Neural cell (in vitro differentiated cells): ENCODE results near the gene RIMS1. TPM values are rescaled to one million over a fixed set of nuclear protein-coding genes. Genes with fewer than 3 reads are reported as not detected.

Experiments
- H2AFZ ChIP-seq: fragments of 200-600, 300-800 bp; sonication (generic), shearing (Covaris generic); 2 replicates; pipeline ENCODE4 v1.6.0; 2014; ENCODE audit warnings: low read depth, mild to moderate bottlenecking, antibody characterized with exemption, low read length, moderate library complexity
- H3F3A ChIP-seq: fragments of 200-600 bp; shearing (Covaris generic); 2 replicates; pipeline ENCODE4 v1.6.1; 2016; ENCODE audit warnings: mild to moderate bottlenecking, moderate library complexity, mixed read lengths, antibody characterized with exemption, low read length; ENCODE audit not compliant: insufficient read depth, poor library complexity, severe bottlenecking
- H3K27ac ChIP-seq: fragments of 200-600, 300-800 bp; sonication (generic), shearing (Covaris generic); 2 replicates; pipeline ENCODE4 v1.5.1; 2014; ENCODE audit warnings: mild to moderate bottlenecking, low read length, moderate library complexity
- H3K27me3 ChIP-seq: fragments of 300-800, 200-600 bp; sonication (generic), shearing (Covaris generic); 2 replicates; pipeline ENCODE4 v1.6.0; 2014; ENCODE audit warnings: mild to moderate bottlenecking, low read depth, low read length, moderate library complexity; ENCODE audit not compliant: insufficient read depth
- H3K36me3 ChIP-seq: fragments of 300-800, 200-600 bp; sonication (generic), shearing (Covaris generic); 2 replicates; pipeline ENCODE4 v1.5.1; 2014; ENCODE audit warnings: mild to moderate bottlenecking, antibody characterized with exemption, low read length, moderate library complexity; ENCODE audit not compliant: insufficient read depth
- H3K4me2 ChIP-seq: fragments of 300-800, 200-600 bp; sonication (generic), shearing (Covaris generic); 2 replicates; pipeline ENCODE4 v1.6.0; 2014; ENCODE audit warnings: mild to moderate bottlenecking, low read length
- H3K4me3 ChIP-seq: fragments of 300-800, 200-600 bp; sonication (generic), shearing (Covaris generic); 2 replicates; pipeline ENCODE4 v1.5.1; 2014; ENCODE audit warnings: mild to moderate bottlenecking, low read length, moderate library complexity
- H3K79me2 ChIP-seq: fragments of 200-600 bp; shearing (Covaris generic); replicated peaks from 2 replicates; pipeline ENCODE4 v1.6.0; 2014; ENCODE audit warnings: mild to moderate bottlenecking, low read length, moderate library complexity; ENCODE audit not compliant: insufficient read depth
- H3K9ac ChIP-seq: fragments of 300-800, 200-600 bp; sonication (generic), shearing (Covaris generic); 2 replicates; pipeline ENCODE4 v1.6.1; 2016; ENCODE audit warnings: mild to moderate bottlenecking, low read length, mixed read lengths
- H3K9me2 ChIP-seq: fragments of 200-600 bp; shearing (Covaris generic); 2 replicates; pipeline ENCODE4 v1.6.1; 2016; ENCODE audit warnings: mild to moderate bottlenecking, low read length, mixed read lengths; ENCODE audit not compliant: insufficient read depth
- H3K9me3 ChIP-seq: fragments of 200-600, 300-800 bp; sonication (generic), shearing (Covaris generic); 2 replicates; pipeline ENCODE4 v1.6.1; 2016; ENCODE audit warnings: mild to moderate bottlenecking, mixed run types, low read length, moderate library complexity, mixed read lengths
- H4K20me1 ChIP-seq: fragments of 200-600 bp; shearing (Covaris generic); 2 replicates; pipeline ENCODE4 v1.6.1; 2016; ENCODE audit warnings: mild to moderate bottlenecking, mixed run types; ENCODE audit not compliant: insufficient read depth
- EP300 ChIP-seq: fragments of 450-650 bp; conservative IDR thresholded peaks from 2 replicates; pipeline ENCODE4 v1.6.1; 2014; ENCODE audit warnings: antibody characterized with exemption, mild to moderate bottlenecking, moderate library complexity; ENCODE audit not compliant: poor library complexity, severe bottlenecking
- EZH2 ChIP-seq: fragments of 200-600, 300-800 bp; shearing (Covaris generic), sonication (generic); IDR thresholded peaks from 2 replicates; pipeline ENCODE4 v1.6.1; 2014; ENCODE audit warnings: antibody characterized with exemption, low read length, borderline replicate concordance, mild to moderate bottlenecking; ENCODE audit not compliant: insufficient read depth, poor library complexity, severe bottlenecking
- MXI1 ChIP-seq: fragments of 450-650 bp; conservative IDR thresholded peaks from 2 replicates; pipeline ENCODE4 v1.6.1; 2014; ENCODE audit warnings: antibody characterized with exemption, mild to moderate bottlenecking; ENCODE audit not compliant: poor library complexity, severe bottlenecking
- POLR2AphosphoS5 ChIP-seq: IDR thresholded peaks from 2 replicates; pipeline ENCODE4 v1.6.1; 2012
- RAD21 ChIP-seq: fragments of 450-650 bp; conservative IDR thresholded peaks from 2 replicates; pipeline ENCODE4 v1.6.1; 2014; ENCODE audit warnings: antibody characterized with exemption, mild to moderate bottlenecking, moderate library complexity
- SMC3 ChIP-seq: fragments of 450-650 bp; conservative IDR thresholded peaks from 2 replicates; pipeline ENCODE4 v1.6.1; 2014; ENCODE audit warnings: antibody characterized with exemption, mild to moderate bottlenecking, moderate library complexity; ENCODE audit not compliant: poor library complexity
- TAF1 ChIP-seq: IDR thresholded peaks from 2 replicates; pipeline ENCODE4 v1.6.1; 2012; ENCODE audit warnings: low read depth
- polyA plus RNA-seq: library from polyadenylated mRNA; depleted of rRNA; stranded (reverse); fragments of >200 nt; gene quantifications from 2 replicates; pipeline ENCODE4 v1.2.3, GENCODE V29; 2014
- TF ChIP-seq, protein P1 (sequence below): fragments of 450-650 bp; IDR thresholded peaks from 2 replicates; pipeline ENCODE4 v1.5.1; 2014; ENCODE audit warnings: antibody characterized with exemption, mild to moderate bottlenecking, moderate library complexity; ENCODE audit not compliant: poor library complexity, severe bottlenecking
- TF ChIP-seq, protein P2 (sequence below): IDR thresholded peaks from 2 replicates; pipeline ENCODE4 v1.6.1; 2012; ENCODE audit warnings: borderline replicate concordance

RIMS1 gene
- polyA plus RNA-seq, 1 donor from 2014 or later: 17.8 TPM

DNA sequence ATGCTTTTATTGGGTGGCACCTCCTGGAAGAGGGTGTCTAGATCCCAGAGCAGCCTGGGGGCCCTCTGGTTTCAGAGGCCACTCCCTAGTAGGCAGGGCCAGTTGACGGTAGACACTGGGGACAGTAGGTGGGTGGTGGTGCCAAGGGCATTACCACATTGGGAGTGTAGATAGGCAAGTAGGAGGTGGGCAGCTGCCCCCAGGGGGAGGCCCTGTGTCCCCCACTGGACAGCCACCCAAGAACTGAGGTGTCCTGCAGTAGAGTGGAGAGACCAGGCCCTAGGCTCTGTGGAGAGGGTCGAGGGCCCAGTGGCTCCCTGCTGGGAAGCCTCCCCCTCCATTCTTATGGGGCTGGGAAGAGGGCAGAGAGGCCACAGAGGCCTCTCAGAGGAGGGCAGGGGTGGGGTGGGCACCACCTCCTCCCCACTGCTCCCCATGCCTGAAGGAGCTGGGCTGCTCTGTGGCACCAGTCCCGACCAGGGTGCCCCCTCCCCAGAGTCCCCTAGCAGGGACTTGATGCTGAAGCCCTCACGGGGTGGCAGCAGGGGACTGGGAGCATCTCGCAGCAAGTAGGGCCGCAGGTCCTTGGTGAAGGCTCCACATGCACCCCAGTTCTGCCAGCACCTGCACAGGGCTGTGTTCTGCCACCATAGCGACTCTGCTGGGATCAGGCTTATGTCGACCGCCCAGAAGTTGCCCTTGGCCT is 430.5 kb downstream of the RIMS1 start:
- Histone ChIP-seq H3K4me2 (no peak overlapping the region), H3K9ac (no peak overlapping the region), H3K27ac (no peak overlapping the region), H3K79me2 (no peaks in the 10 kb centered on the region), H2AFZ (no peak overlapping the region), H3K9me2 (no peaks in the 10 kb centered on the region), H3F3A (no peaks in the 10 kb centered on the region), H3K9me3 (no peaks in the 10 kb centered on the region), H3K4me3 (no peak overlapping the region), H4K20me1 (no peaks in the 10 kb centered on the region), H3K36me3 (no peaks in the 10 kb centered on the region), H3K27me3 (no peaks in the 10 kb centered on the region)
- no peak for TF ChIP-seq RAD21
- no peak for TF ChIP-seq EP300
- TF ChIP-seq POLR2AphosphoS5: no peak
- TF ChIP-seq SMC3: no peak
- TF ChIP-seq, protein P1, sequence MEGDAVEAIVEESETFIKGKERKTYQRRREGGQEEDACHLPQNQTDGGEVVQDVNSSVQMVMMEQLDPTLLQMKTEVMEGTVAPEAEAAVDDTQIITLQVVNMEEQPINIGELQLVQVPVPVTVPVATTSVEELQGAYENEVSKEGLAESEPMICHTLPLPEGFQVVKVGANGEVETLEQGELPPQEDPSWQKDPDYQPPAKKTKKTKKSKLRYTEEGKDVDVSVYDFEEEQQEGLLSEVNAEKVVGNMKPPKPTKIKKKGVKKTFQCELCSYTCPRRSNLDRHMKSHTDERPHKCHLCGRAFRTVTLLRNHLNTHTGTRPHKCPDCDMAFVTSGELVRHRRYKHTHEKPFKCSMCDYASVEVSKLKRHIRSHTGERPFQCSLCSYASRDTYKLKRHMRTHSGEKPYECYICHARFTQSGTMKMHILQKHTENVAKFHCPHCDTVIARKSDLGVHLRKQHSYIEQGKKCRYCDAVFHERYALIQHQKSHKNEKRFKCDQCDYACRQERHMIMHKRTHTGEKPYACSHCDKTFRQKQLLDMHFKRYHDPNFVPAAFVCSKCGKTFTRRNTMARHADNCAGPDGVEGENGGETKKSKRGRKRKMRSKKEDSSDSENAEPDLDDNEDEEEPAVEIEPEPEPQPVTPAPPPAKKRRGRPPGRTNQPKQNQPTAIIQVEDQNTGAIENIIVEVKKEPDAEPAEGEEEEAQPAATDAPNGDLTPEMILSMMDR: no peak
- no peak for TF ChIP-seq MXI1
- TF ChIP-seq, protein P2, sequence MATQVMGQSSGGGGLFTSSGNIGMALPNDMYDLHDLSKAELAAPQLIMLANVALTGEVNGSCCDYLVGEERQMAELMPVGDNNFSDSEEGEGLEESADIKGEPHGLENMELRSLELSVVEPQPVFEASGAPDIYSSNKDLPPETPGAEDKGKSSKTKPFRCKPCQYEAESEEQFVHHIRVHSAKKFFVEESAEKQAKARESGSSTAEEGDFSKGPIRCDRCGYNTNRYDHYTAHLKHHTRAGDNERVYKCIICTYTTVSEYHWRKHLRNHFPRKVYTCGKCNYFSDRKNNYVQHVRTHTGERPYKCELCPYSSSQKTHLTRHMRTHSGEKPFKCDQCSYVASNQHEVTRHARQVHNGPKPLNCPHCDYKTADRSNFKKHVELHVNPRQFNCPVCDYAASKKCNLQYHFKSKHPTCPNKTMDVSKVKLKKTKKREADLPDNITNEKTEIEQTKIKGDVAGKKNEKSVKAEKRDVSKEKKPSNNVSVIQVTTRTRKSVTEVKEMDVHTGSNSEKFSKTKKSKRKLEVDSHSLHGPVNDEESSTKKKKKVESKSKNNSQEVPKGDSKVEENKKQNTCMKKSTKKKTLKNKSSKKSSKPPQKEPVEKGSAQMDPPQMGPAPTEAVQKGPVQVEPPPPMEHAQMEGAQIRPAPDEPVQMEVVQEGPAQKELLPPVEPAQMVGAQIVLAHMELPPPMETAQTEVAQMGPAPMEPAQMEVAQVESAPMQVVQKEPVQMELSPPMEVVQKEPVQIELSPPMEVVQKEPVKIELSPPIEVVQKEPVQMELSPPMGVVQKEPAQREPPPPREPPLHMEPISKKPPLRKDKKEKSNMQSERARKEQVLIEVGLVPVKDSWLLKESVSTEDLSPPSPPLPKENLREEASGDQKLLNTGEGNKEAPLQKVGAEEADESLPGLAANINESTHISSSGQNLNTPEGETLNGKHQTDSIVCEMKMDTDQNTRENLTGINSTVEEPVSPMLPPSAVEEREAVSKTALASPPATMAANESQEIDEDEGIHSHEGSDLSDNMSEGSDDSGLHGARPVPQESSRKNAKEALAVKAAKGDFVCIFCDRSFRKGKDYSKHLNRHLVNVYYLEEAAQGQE: no peak
- TF ChIP-seq TAF1: no peak
- no peak for TF ChIP-seq EZH2

DNA sequence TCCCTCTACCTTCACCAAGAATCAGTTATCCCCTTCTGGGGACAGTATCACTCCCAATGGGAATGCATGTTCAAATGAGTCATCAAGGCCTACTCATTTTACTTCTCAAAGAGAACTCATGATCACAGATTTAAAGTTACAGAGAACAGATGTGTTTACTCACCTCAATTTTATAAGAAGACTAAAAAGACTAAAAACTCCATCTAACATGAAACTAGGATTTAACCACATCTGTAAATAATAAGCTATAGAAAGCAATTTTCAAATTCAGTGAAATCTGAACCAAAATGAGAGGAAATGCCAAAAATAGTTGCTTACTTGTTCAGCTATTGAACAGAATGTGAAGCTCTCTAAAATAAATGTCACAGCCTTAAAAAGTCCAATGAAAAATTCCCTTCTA is 435.4 kb downstream of the RIMS1 start:
- Histone ChIP-seq H3K9me2 (no peaks in the 10 kb centered on the region), H3K4me3 (no peak overlapping the region), H2AFZ (no peak overlapping the region), H3K27ac (no peak overlapping the region), H4K20me1 (no peaks in the 10 kb centered on the region), H3F3A (no peaks in the 10 kb centered on the region), H3K79me2 (no peaks in the 10 kb centered on the region), H3K27me3 (no peaks in the 10 kb centered on the region), H3K4me2 (no peak overlapping the region), H3K9me3 (no peaks in the 10 kb centered on the region), H3K9ac (no peak overlapping the region), H3K36me3 (no peaks in the 10 kb centered on the region)
- TF ChIP-seq RAD21 (no peak), EZH2 (no peak)
